Right atrium auricular region (tissue), 2 donors: ENCODE results near the gene PRKCB. TPM values are rescaled to one million over a fixed set of nuclear protein-coding genes. Genes with fewer than 3 reads are reported as not detected.

Experiments used
- DNase-seq: peaks from one replicate; pipeline ENCODE4 v3.0.0-alpha.2; 2019; ENCODE audit warnings: low spot score
- H3K27ac ChIP-seq, 2 donors: fragments of 200-600 bp; sonication (generic); 1 replicate in 1 of 2; 2 replicates in 1 of 2; pipeline ENCODE4 v1.5.1; 2016 to 2019
- H3K27me3 ChIP-seq, 2 donors: fragments of 200-600 bp; sonication (generic); one replicate each; pipeline versions ENCODE4 v1.5.1 to v1.6.0; 2017 to 2019
- H3K36me3 ChIP-seq: fragments of 200-600 bp; sonication (generic); one replicate; pipeline ENCODE4 v1.5.1; 2016
- H3K4me1 ChIP-seq, 2 donors: fragments of 200-600 bp; sonication (generic); one replicate each; pipeline versions ENCODE4 v1.5.1 to v1.6.0; 2017 to 2019
- H3K4me3 ChIP-seq, 2 donors: fragments of 200-600 bp; sonication (generic); 1 replicate in 1 of 2; 2 replicates in 1 of 2; pipeline ENCODE4 v1.5.1; 2017 to 2019; ENCODE audit warnings: mild to moderate bottlenecking in 1 of 2, moderate library complexity in 1 of 2
- H3K9me3 ChIP-seq, 2 donors: fragments of 200-600 bp; sonication (generic); one replicate each; pipeline ENCODE4 v1.5.1; 2019
- total RNA-seq, 2 donors: library from RNA; depleted of rRNA; stranded (reverse); fragments of >200 nt; gene quantifications; one replicate each; pipeline ENCODE4 v1.1.0, GENCODE V29; 2016
- TF ChIP-seq, protein P1 (sequence below), 2 donors: fragments of 200-600 bp; sonication (generic); IDR thresholded peaks; one replicate each; pipeline ENCODE4 v1.5.1; 2019; ENCODE audit warnings: antibody characterized with exemption in 2 of 2

PRKCB gene
- total RNA-seq, 2 donors from 2014 or later, result 0.93 to 3.1 TPM

DNA sequence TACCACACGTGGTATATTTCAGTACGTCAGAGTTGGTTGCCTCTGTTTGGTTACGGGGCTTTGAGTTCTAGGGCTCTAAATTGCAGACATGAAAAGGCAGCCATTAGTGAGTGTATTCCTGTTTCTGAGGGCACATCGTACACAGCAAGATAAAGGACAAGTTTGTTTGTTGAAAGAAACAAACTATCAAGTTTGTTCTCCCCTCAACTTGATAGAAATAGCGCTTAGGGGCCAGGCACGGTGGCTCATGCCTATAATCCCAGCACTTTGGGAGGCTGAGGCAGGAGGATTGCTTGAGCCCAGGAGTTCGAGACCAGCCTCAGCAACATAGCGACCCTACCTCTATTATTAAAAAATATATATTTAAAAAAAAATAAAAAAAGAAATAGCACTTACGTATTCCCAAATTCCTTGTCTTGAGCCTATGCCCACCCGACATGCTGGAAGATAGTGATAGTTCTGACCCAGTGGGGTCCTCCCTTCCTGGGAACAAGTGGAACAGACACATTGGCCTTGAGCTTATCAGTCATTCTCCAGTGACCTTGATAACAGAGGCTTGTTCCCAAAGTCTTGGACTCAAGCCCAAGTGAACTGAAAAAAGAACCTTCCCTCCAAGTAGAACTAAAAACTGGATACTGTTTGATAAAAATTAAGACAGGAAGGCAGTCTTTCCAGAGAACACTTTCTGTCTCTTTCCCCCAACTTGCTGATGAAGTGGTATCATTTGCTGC is 280.4 kb downstream of the PRKCB start:
- no peaks in the 10 kb centered on the region for H3K27me3 ChIP-seq
- TF ChIP-seq, protein P1, sequence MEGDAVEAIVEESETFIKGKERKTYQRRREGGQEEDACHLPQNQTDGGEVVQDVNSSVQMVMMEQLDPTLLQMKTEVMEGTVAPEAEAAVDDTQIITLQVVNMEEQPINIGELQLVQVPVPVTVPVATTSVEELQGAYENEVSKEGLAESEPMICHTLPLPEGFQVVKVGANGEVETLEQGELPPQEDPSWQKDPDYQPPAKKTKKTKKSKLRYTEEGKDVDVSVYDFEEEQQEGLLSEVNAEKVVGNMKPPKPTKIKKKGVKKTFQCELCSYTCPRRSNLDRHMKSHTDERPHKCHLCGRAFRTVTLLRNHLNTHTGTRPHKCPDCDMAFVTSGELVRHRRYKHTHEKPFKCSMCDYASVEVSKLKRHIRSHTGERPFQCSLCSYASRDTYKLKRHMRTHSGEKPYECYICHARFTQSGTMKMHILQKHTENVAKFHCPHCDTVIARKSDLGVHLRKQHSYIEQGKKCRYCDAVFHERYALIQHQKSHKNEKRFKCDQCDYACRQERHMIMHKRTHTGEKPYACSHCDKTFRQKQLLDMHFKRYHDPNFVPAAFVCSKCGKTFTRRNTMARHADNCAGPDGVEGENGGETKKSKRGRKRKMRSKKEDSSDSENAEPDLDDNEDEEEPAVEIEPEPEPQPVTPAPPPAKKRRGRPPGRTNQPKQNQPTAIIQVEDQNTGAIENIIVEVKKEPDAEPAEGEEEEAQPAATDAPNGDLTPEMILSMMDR (IDR thresholded peaks at IDR 0.05), result no peak
- H3K36me3 ChIP-seq, result no peaks in the 10 kb centered on the region
- H3K4me3 ChIP-seq, result no peak overlapping the region
- peak overlapping the region; percentile 34 to 69 for H3K27ac ChIP-seq
- DNase-seq, result no peak
- H3K4me1 ChIP-seq, result peaks cover 0 to 24% of the 10 kb centered on the region in 2 donors
- H3K9me3 ChIP-seq, result no peaks in the 10 kb centered on the region

DNA sequence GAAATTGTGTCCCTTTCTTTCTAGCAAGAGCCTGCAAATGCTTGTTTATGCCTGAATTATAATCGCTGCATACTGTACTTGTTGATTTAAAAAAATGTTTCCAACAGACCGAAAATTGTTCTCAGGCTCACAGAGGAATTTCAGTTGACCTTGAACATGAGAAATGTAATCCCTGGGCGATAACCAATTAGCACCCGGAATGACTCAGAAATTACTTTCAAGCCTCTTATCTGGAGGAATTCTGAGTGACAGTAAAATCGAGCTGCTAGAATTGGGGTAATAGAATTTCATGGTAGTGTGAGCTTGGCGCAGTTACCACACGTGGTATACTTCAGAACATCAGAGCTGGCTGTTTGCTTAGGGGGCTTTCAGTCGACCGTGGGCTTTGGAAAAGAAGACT is 281.2 kb downstream of the PRKCB start:
- Histone ChIP-seq H3K36me3 (no peaks in the 10 kb centered on the region), H3K4me3 (no peak overlapping the region), H3K4me1 (peaks cover 0 to 24% of the 10 kb centered on the region in 2 donors), H3K27me3 (no peaks in the 10 kb centered on the region), H3K27ac (peak overlapping the region; percentile 34 to 69), H3K9me3 (no peaks in the 10 kb centered on the region)
- TF ChIP-seq, protein P1 (IDR thresholded peaks at IDR 0.05), result no peak
- DNase-seq, result no peak

DNA sequence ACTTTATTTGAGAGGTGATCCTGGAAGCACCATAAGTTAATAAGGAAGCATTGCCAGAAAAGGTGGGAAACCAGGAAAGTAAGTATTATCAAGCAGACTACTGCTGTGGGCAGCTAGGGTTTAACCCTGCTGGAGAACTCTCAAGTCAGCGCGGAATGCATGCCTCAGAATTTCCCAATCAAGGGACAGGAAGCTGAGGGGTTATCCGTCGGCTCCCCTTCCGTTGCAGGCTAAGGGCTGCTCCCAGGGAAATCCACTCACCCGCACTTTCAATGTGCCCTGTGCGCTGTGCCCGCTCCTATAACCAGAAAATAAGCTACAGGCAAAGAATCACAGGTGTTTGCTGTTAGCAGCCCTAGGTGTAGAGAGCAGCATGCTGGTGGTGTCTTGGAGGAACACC is 281.9 kb downstream of the PRKCB start:
- no peak for DNase-seq
- Histone ChIP-seq H3K4me3 (no peak overlapping the region), H3K9me3 (no peaks in the 10 kb centered on the region), H3K36me3 (no peaks in the 10 kb centered on the region), H3K4me1 (peaks cover 0 to 24% of the 10 kb centered on the region in 2 donors), H3K27ac (peak overlapping the region; percentile 34 to 69), H3K27me3 (no peaks in the 10 kb centered on the region)
- TF ChIP-seq, protein P1 (IDR thresholded peaks at IDR 0.05), result no peak

DNA sequence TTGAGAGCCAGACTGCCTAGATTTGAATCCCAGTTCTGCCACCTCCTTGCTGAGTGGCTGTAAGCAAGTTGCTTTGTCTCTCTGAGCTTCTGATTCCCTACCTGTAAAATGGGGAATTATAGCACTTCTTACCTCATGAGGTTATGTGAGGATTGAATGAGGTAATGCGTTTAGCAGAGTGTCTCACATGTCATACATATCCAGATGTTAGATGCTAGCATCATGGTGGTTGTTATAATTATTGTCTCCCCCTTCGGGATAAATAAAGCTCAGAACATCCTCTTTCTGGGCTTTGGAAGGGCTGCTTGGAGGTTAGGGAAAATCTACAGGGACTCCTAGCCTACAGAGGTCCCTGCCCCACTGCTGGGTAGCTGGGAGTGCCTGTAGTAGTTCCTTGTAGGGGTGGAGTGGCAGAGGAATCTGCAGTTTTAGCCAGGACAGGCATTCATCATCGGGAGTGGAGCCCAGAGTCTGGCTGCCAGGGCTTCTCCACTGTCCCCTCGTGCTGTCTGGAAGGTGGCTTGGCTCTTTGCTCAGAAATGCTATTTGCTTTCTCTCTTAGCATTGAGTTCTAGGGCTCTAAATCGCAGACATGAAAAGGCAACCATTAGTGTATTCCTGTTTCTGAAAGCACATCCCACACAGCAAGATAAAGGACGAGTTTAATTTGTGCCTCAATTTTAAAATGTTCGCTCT is 282.5 kb downstream of the PRKCB start:
- no peaks in the 10 kb centered on the region for H3K9me3 ChIP-seq
- H3K4me3 ChIP-seq, result no peak overlapping the region
- H3K27me3 ChIP-seq, result no peaks in the 10 kb centered on the region
- DNase-seq, result no peak
- TF ChIP-seq, protein P1 (IDR thresholded peaks at IDR 0.05), result no peak
- H3K36me3 ChIP-seq, result no peaks in the 10 kb centered on the region
- H3K4me1 ChIP-seq, result peaks cover 0 to 24% of the 10 kb centered on the region in 2 donors
- peak overlapping the region; percentile 13 to 69 for H3K27ac ChIP-seq

DNA sequence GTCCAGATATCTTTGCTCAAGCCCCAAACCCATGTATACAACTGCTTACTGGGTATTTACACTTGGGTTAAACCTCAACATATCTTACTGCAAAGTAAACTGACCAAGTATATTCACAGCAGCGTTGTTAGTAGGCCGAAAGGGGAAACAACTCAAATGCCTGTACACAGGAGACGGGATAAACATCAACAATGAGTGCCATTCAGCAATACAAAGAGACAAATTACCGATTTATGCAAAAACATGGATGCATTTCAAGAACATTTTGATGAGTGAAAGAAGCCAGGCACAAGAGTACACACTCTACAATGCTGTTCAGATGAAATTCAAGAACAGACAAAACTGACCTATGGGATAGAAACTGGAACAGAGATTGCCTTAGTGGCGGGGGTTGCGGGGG is 284.0 kb downstream of the PRKCB start:
- DNase-seq, result no peak
- H3K27me3 ChIP-seq, result no peaks in the 10 kb centered on the region
- H3K36me3 ChIP-seq, result no peaks in the 10 kb centered on the region
- H3K27ac ChIP-seq, result peak overlapping the region in 1 of 2 donors; percentile 69
- no peaks in the 10 kb centered on the region for H3K9me3 ChIP-seq
- TF ChIP-seq, protein P1 (IDR thresholded peaks at IDR 0.05), result no peak
- H3K4me1 ChIP-seq, result peaks cover 0 to 24% of the 10 kb centered on the region in 2 donors
- no peak overlapping the region for H3K4me3 ChIP-seq
